ENCODE data around the gene IGSF9.

The IGSF9 gene

DNA sequence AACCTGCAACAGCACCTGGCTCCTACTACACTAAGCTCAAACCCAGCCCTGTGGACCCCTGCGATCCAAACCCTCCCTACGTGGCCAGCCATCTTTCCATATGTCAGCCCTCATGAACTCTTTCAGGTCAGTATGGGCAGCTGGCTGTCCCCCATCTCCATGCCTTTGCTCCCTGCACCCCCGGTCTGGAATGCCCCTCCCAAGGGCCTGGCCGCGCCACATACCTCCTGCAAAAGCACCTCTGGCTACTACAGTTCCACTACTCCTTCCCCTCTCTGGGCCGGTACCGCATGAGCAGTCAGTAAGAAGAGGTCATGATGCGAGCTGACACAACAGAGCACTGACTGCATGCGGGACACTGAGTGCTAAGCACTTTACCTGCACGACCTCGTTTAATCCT is 10.1 kb downstream of the IGSF9 start:
- TF ChIP-seq, protein P1, sequence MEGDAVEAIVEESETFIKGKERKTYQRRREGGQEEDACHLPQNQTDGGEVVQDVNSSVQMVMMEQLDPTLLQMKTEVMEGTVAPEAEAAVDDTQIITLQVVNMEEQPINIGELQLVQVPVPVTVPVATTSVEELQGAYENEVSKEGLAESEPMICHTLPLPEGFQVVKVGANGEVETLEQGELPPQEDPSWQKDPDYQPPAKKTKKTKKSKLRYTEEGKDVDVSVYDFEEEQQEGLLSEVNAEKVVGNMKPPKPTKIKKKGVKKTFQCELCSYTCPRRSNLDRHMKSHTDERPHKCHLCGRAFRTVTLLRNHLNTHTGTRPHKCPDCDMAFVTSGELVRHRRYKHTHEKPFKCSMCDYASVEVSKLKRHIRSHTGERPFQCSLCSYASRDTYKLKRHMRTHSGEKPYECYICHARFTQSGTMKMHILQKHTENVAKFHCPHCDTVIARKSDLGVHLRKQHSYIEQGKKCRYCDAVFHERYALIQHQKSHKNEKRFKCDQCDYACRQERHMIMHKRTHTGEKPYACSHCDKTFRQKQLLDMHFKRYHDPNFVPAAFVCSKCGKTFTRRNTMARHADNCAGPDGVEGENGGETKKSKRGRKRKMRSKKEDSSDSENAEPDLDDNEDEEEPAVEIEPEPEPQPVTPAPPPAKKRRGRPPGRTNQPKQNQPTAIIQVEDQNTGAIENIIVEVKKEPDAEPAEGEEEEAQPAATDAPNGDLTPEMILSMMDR (IDR thresholded peaks at IDR 0.05; ENCODE audit: low read length, missing control alignments): no peak
- no peak for DNase-seq (ENCODE audit: low read depth)
- H3K4me3 ChIP-seq (replicated peaks; ENCODE audit: low read depth, low read length): no peak overlapping the region

DNA sequence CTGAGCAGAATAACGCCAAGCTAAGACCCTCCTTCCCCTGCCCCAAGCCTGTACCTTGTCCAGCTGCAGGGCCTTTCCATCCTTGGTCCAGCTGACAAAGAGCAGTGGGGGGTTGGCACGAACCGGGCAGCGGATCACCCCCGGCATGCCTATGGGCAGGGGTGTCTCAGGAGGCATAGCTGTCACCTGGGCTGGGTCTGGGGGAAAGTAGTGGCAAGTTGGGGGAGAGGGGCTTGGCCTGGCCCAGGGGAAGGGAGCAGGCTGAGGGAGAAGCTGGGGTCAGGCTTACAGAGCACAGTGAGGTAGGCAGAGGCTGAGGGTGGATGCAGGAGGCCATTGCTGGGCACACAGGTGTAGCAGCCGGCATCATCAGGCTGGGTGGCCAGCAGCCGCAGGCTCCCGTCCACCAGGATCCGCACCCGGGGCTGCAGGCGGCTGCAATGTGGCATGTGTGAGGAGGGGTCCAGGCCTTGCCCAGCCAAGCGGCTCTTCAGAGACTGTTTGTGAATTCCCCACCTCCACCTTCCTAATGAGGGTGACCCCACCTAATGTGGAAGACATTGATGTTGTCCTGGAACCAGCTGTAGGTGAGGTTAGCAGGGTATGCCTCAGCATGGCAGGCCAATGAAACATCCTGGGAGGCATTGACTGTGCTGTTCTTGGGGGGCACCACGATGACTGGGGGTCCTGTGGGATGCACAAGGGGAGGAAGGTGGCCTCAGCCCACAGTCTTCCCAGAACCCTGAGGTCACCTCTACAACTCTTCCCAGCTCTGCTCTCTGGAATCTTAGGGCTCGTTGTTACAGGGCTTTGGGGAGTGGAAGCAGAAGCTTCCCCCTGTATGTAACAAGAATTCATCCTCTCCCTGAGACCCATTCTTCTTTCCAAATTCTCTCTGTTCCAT is 11.0 kb downstream of the IGSF9 start:
- no peak for DNase-seq (ENCODE audit: low read depth)
- no peak overlapping the region for H3K4me3 ChIP-seq (replicated peaks; ENCODE audit: low read depth, low read length)
- TF ChIP-seq, protein P1 (IDR thresholded peaks at IDR 0.05; ENCODE audit: low read length, missing control alignments): no peak

DNA sequence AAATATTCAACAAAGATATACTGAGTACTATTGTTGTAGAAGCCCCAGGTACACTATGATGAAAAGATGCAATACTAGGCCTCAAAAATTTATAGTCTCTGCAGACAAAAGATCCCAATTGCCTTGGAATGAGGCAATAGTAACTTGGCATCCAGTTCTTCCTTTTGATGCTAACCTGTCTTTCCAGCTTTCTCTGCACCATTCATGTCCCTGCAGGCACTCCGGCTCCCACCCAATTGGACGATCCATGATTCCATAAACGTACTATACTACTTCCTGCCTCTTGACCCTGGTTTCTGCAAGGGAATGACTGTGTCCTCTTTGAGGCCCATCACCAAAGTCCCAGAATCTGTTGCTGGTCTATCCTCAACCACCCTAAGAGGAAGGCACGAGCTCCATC is 12.1 kb downstream of the IGSF9 start:
- TF ChIP-seq, protein P1 (IDR thresholded peaks at IDR 0.05; ENCODE audit: low read length, missing control alignments): no peak
- H3K4me3 ChIP-seq (replicated peaks; ENCODE audit: low read depth, low read length): no peak overlapping the region
- DNase-seq (ENCODE audit: low read depth): no peak

DNA sequence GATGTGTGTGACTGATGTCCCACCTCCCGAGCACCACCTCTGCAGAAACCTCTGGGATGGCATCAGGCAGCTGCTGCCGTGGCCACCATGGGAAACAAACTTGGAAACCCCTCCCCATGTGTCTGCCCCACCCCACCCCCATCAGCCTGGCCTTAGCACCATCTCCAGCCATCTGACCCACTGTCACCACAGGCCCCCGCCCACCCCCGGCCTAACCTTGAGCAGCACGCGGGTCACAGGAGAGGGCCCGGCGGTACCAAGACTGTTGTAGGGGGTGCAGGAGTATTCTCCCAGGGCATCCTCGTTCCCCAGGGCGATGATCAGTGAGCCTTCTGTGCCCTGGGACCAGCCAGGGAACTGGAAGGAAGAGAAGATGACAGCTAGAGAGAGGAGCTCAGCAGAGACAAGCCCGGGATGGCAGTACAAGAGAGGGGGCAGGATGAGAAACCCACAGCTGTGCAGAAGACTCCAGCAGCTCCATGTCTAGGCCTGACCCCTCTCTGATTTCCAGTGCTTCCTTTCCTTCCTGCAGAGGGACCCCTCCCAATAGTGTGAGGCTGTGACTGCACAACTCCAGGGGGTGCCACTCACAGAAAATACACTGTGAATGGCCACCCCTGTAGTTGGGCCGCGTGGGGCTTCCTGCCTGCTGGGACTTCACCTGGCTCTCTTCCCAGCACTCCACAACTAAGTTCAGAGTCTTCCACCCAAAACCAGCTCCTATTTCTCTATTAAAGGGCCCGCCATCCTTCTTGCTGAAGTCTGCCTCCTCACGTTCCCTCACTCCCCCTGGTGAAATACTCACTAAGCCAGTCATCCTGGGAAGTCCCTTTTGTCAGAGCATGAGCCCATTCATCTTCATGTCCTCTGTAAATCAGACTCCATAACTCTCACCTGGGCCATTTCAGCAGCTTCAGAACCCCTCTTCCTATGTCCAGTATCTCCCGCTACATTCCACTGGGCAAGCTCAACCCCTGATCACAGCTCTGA is 12.8 kb downstream of the IGSF9 start:
- DNase-seq (ENCODE audit: low read depth): no peak
- TF ChIP-seq, protein P1 (IDR thresholded peaks at IDR 0.05; ENCODE audit: low read length, missing control alignments): no peak
- no peak overlapping the region for H3K4me3 ChIP-seq (replicated peaks; ENCODE audit: low read depth, low read length)

DNA sequence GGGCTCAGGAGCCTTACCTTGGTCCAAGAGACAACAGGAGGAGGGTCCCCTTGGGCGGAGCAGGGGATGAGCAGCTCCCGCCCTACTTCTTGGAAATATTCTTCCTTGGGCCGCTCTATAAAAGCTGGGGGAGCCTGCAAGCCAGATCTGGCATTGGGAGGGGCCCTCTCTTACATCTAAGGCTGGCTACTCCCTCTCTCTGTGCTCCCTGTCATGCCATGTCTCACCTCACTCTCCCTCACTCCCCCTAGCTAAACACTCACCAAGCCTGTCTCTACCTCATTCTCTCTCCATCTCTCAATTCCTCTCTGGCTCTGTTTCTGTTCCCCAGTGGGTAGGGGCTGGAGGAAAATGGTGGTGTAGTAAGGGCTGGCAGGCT is 13.6 kb downstream of the IGSF9 start:
- TF ChIP-seq, protein P1 (IDR thresholded peaks at IDR 0.05; ENCODE audit: low read length, missing control alignments): no peak
- H3K4me3 ChIP-seq (replicated peaks; ENCODE audit: low read depth, low read length): no peak overlapping the region
- DNase-seq (ENCODE audit: low read depth): no peak

DNA sequence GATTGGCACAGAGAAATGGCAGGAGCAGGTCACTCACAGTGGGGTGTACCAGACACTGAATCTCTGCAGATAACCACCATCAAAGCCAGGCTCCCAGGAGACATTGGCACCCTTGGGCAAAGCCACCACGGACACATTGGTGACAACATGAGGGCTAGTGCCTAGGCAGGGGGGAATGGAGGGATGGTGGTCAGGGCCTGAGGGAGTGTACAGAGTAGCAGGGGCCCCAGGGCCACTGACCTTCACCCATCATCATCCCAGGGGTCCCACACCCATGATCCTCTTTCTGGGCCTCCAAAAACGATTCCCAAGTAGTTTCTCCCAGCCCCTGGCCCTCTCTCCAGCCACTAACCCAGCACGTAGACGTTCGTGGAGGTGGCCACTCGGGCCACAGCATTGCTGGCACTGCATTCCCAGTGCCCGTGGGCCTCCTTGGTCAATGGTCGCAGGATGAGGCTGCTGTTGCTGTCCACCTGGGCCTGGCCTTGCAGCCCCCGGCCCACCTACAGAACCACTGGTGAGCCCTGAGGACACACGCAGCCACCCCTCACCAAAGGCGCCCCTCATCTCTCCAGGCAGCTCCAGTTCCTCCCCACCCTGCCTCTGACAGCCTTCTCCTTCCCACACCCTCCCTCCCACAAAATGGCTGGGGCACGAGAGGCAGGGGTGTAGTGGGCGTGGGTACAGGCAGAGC is 14.2 kb downstream of the IGSF9 start:
- TF ChIP-seq, protein P1 (IDR thresholded peaks at IDR 0.05; ENCODE audit: low read length, missing control alignments): no peak
- no peak overlapping the region for H3K4me3 ChIP-seq (replicated peaks; ENCODE audit: low read depth, low read length)
- no peak for DNase-seq (ENCODE audit: low read depth)
